Panc1 (cell line): ENCODE results near the gene TXNDC11. TPM values are rescaled to one million over a fixed set of nuclear protein-coding genes. Genes with fewer than 3 reads are reported as not detected.

ENCODE experiments used
- ATAC-seq: fragments of 200-7000 bp; cut with Tn5 transposase; 2 replicates; pipeline ENCODE4 v1.9.1; 2020; ENCODE audit warnings: mild to moderate bottlenecking, moderate library complexity
- BruUV-seq: library from RNA; stranded (reverse); fragments of 400-500 nt; replicated peaks from 2 replicates; lab custom pipeline; 2021; lab: Mats Ljungman, UMichigan
- CTCF ChIA-PET: fragments of 300-600 bp; sonication (Branson Sonifier 250); formaldehyde crosslinking; loops from one replicate; lab custom pipeline; 2022; ENCODE audit warnings: antibody characterized with exemption; lab: Charles Lee
- POLR2A ChIA-PET: fragments of 300-600 bp; sonication (Branson Sonifier 250); formaldehyde crosslinking; loops from one replicate; lab custom pipeline; 2022; ENCODE audit warnings: antibody characterized with exemption; lab: Charles Lee
- DNase-seq: peaks from one replicate; pipeline ENCODE4 v3.0.0-alpha.2; 2010; ENCODE audit warnings: low read depth, low spot score
- H3K27ac ChIP-seq: 2 replicates; pipeline ENCODE4 v1.5.1; 2011; ENCODE audit warnings: mild to moderate bottlenecking, low read length, inconsistent platforms
- H3K27me3 ChIP-seq: fragments of 200-500 bp; sonication (Bioruptor generic); 2 replicates; pipeline ENCODE4 v1.6.0; 2014; ENCODE audit warnings: low read length, inconsistent platforms; ENCODE audit not compliant: control insufficient read depth, insufficient read depth
- H3K36me3 ChIP-seq: fragments of 200-500 bp; sonication (Bioruptor generic); 2 replicates; pipeline ENCODE4 v1.5.1; 2014; ENCODE audit warnings: inconsistent platforms, mild to moderate bottlenecking, low read length, moderate library complexity; ENCODE audit not compliant: control insufficient read depth, insufficient read depth
- H3K4me1 ChIP-seq: 2 replicates; pipeline ENCODE4 v1.5.1; 2011; ENCODE audit warnings: inconsistent platforms, mild to moderate bottlenecking, low read length, moderate library complexity; ENCODE audit not compliant: control insufficient read depth, insufficient read depth
- H3K4me3 ChIP-seq, 2 experiments: 2 replicates each; pipeline ENCODE4 v1.5.1; 2011 to 2012; ENCODE audit warnings: low read depth in 2 of 2, low read length in 2 of 2, mild to moderate bottlenecking in 2 of 2, inconsistent platforms in 1 of 2, moderate library complexity in 1 of 2
- H3K9me3 ChIP-seq: fragments of 200-500 bp; sonication (Bioruptor generic); 2 replicates; pipeline ENCODE4 v1.5.1; 2014; ENCODE audit warnings: low read depth, mild to moderate bottlenecking, inconsistent platforms, low read length, moderate library complexity; ENCODE audit not compliant: control insufficient read depth, insufficient read depth
- POLR2AphosphoS5 ChIP-seq: IDR thresholded peaks from 2 replicates; pipeline ENCODE4 v1.6.1; 2012; ENCODE audit warnings: mild to moderate bottlenecking, low read depth, low read length, moderate library complexity
- REST ChIP-seq, 2 experiments: IDR thresholded peaks; 2 replicates each; pipeline ENCODE4 v1.6.1; 2011 to 2012; ENCODE audit warnings: low read depth in 2 of 2, control low read depth in 1 of 2, low read length in 1 of 2, mild to moderate bottlenecking in 1 of 2, moderate library complexity in 1 of 2; ENCODE audit not compliant: insufficient read depth in 1 of 2
- SIN3A ChIP-seq: IDR thresholded peaks from 2 replicates; pipeline ENCODE4 v1.6.1; 2012; ENCODE audit warnings: low read depth, mild to moderate bottlenecking, low read length, moderate library complexity, borderline replicate concordance; ENCODE audit not compliant: insufficient read depth
- TCF7L2 ChIP-seq: IDR thresholded peaks from 2 replicates; pipeline ENCODE4 v1.6.1; 2011; ENCODE audit warnings: mild to moderate bottlenecking, low read depth, low read length, inconsistent platforms
- in situ Hi-C: cut with HindIII; loops from 2 replicates; pipeline ENCODE4 v1.10.0; 2016; ENCODE audit warnings: low sequenced_read_pairs, low pct_unique_long_range_greater_than_20kb
- intact Hi-C: fragments of 100-400 bp; cut with micrococcal nuclease; formaldehyde crosslinking; loops from one replicate; pipeline ENCODE4 v1.10.0; 2022; ENCODE audit not compliant: unreplicated experiment
- total RNA-seq: library from RNA; stranded (reverse); gene quantifications from one replicate; pipeline ENCODE4 v1.2.1, GENCODE V29; 2021; ENCODE audit not compliant: unreplicated experiment
- TF ChIP-seq, protein P1 (sequence below): fragments of 450-650 bp; IDR thresholded peaks from 2 replicates; pipeline ENCODE4 v1.5.1; 2017; ENCODE audit warnings: mild to moderate bottlenecking

TXNDC11 gene
- total RNA-seq, 1 experiment from 2014 or later, result 30.5 TPM

DNA sequence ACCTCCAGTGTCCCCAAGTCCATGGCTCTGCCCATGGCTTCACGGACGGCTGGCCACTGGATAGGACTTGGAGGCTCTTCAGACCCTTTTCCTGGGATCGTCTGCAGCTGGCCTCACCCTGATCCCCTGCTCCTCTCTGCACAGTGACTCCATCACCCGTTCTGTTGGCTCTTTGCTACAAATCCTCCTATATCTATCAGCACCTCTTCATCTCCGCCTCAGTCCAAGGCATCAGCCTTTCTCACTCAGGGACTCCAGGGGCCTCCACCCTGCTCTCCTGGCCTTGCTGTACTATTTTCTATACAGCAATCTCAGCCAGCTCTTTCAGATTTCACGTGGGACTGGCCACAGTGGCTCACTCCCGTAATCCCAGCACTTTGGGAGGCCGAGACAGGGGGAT, 85.1 kb downstream of the TXNDC11 start:
- no peak for TF ChIP-seq POLR2AphosphoS5
- no peak for TF ChIP-seq TCF7L2
- TF ChIP-seq REST (IDR thresholded peaks at IDR 0.05; ENCODE audit: insufficient read depth in 1 of 2, low read depth in 2 of 2, low read length in 1 of 2), result no peak
- TF ChIP-seq, protein P1, sequence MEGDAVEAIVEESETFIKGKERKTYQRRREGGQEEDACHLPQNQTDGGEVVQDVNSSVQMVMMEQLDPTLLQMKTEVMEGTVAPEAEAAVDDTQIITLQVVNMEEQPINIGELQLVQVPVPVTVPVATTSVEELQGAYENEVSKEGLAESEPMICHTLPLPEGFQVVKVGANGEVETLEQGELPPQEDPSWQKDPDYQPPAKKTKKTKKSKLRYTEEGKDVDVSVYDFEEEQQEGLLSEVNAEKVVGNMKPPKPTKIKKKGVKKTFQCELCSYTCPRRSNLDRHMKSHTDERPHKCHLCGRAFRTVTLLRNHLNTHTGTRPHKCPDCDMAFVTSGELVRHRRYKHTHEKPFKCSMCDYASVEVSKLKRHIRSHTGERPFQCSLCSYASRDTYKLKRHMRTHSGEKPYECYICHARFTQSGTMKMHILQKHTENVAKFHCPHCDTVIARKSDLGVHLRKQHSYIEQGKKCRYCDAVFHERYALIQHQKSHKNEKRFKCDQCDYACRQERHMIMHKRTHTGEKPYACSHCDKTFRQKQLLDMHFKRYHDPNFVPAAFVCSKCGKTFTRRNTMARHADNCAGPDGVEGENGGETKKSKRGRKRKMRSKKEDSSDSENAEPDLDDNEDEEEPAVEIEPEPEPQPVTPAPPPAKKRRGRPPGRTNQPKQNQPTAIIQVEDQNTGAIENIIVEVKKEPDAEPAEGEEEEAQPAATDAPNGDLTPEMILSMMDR, result no peak
- TF ChIP-seq SIN3A, result no peak
- BruUV-seq, result no TSS peak
- CTCF ChIA-PET, result no interaction called here
- in situ Hi-C loops (no loop called here), intact Hi-C loops (no loop called here)
- ATAC-seq (no peak), DNase-seq (no peak)
- H3K9me3 ChIP-seq, result no peaks in the 10 kb centered on the region
- H3K36me3 ChIP-seq, result no peaks in the 10 kb centered on the region
- no peaks in the 10 kb centered on the region for H3K4me1 ChIP-seq
- no peaks in the 10 kb centered on the region for H3K27me3 ChIP-seq
- H3K4me3 ChIP-seq, result no peak overlapping the region
- H3K27ac ChIP-seq, result no peak overlapping the region
- POLR2A ChIA-PET, result no interaction called here

DNA sequence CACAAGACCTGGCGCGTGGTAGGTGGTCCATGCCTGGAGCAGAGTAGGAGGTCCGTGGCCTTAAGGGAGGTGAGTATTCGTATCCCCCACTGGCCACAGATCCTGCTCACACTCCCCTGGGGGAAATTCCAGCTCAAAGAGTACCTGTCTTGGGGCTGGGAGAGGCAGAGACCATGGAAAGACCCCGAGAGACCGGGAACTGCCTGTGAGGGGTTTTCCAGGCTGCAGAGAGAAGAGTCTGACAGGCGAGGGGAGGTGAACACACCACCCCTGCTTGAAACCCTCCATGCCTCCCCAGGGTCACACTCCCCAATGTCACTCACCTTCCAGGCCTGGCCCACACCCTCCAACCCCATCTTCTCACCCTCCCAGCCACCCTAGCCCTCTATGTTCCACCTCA, 87.0 kb downstream of the TXNDC11 start:
- no peaks in the 10 kb centered on the region for H3K9me3 ChIP-seq
- H3K36me3 ChIP-seq, result no peaks in the 10 kb centered on the region
- ChIA-PET CTCF (no interaction called here), POLR2A (no interaction called here)
- in situ Hi-C loops, result no loop called here
- DNase-seq (no peak), ATAC-seq (no peak)
- H3K27ac ChIP-seq, result no peak overlapping the region
- H3K27me3 ChIP-seq, result no peaks in the 10 kb centered on the region
- H3K4me3 ChIP-seq, result no peak overlapping the region
- TF ChIP-seq SIN3A (no peak), POLR2AphosphoS5 (no peak), REST (IDR thresholded peaks at IDR 0.05; ENCODE audit: insufficient read depth in 1 of 2, low read depth in 2 of 2, low read length in 1 of 2) (no peak), TCF7L2 (no peak)
- TF ChIP-seq, protein P1, result no peak
- intact Hi-C loops, result no loop called here
- H3K4me1 ChIP-seq, result no peaks in the 10 kb centered on the region
- no TSS peak for BruUV-seq
